ENCODE measurements around the gene KIF18B.

Gene KIF18B

DNA sequence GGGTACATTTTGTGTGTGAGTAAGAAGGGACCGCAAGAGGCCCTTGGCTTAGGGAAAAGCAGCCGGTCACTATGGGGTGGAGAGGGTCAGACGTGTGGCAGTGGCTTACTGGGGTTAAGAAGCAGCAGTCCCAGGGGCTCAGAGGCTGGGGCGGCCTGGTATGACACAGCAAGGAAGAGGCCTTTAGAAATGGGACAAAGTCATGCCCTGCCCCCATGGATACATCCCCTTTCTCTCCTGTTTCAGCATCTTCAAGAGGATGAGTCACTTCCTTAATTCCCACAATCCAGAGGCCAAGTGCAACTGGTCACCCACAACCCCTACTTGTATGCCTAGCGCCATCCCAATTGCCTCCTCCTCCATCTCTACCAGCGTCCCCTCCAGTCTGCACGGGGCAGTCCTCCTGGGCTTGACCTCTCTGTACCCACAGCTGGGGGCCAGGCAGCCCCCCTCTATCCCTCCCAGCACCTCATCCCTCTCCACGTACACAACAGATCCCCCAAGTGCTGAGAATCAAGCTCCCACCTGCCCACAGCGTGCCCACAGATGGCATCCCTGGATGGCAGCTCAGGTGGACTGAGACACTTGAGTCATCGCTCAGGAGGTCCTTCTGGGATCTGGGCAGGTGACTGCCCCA is 41.4 kb downstream of the KIF18B start:
- no peak for DNase-seq (ENCODE audit: low read depth, low spot score)

DNA sequence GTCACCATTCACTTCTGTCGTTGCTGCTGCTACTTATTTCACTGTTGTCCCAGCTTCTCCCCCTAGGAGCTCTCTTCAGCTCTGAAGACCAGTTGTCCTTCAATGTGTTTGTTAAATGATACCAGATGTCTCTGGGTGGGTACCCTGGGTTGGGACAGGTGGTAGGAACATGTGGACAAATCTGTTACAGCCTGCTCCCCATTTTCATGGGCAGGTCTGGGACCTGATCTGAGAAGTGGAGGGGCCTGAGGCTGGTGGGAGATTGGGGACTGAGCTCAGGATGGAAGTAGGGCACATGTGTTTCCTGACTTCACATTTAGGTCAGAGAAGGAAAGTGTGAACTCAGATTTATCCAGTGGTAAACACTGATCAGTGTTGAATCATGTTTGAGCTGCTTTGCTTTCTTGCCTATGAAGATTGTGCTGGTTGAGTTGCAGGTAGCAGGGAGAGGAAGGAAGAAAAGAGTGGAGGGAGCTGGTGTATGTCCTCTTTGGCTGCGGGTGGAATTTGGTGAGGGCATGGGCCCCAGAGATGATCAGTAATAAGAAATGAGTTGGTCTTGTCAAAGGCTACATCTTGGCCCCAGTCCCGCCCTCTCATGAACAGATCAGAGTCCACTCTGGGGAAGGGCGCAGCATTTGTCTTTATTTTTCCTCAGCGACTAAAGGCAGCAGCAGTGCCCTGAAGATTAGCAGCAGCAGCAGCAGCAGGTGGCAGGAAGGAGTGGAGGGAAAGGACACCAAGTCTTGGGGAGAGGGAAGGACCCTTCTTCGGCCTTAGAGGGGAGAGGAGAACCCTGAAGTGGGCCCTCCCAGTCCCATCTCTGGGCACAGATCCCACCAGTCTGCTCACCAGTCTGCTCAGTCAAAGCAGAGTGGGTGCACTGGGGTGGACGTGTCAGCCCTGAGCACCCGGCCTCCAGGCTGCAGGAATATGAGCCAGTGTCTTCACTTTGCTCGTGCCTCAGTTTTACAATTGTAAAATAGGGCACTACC is 42.3 kb downstream of the KIF18B start:
- no peak for DNase-seq (ENCODE audit: low read depth, low spot score)

DNA sequence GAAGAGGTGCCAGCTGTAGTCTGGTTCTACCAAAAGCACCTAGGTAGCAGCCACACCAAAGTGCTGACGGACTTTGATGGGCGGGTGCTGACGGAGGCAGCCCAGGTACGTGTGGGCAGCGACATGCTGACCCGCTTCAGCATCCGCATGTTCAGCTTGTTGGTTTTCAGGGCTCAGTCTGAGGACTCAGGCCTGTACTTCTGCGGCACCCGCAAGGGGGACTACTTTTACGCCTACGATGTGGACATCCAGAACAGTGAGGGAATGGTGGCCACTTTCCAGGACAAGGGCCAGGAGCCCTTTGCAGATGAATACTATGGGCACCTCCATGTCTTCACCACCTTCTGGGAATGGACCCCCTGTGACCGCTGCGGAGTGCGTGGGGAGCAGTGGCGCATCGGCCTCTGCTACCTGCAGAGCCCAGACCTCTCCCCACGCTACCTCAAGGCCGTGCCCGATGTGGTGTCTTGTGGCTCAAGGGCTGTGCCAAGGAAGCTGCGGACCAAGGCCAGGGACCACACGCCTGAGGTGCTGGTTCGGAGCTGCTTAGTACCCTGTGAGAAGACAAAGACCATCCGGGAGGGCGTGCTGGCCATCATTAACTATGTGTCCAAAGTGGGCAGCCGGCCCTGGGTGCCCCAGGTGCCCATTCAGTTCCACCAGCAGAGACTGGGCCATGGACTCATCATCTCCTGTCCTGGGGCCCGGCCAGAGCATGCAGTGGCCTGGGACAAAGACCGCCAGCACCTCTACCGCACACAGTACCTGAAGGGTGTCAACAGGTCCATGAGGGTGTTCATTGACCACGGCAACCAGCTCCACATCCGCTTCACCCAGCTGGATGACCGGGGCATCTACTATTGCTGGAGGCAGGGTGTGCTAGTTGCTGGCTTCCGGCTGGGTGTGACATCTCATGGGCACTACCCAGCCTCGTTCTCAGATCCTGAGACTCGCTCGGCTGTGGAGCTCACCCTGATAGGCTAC is 43.3 kb downstream of the KIF18B start:
- no peak for DNase-seq (ENCODE audit: low read depth, low spot score)

DNA sequence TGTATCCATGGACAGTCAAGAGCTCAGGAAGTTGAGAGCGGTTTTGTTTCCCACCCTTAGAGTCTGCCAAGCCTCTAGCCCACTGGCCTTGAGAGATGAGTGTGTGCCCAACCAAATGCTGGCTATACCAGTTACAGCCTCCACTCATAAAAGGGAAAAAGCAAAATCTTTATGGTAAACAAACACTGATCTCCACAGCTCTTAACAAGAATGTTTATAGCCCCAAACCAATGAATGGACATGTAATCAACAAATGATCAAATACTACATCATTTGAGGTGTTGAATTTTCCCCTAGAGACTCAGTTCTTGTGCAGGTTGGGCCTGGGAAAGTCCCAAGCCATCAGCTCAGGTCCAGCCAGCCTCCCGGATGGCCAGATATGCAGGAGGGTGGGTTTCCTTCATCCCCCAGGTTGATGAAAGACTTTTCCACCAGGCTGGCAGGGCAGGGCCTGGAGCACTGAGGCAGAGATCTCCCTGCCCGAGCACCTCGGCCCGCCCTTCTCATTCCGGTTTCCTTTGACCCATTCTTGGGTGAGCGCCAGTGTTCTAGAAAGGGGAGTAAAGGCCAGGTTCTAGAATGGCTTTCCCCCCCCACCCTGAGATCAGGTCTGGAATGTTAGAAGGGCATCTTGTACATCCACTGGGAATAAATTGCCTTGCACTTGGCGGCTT is 44.4 kb downstream of the KIF18B start:
- no peak for DNase-seq (ENCODE audit: low read depth, low spot score)

DNA sequence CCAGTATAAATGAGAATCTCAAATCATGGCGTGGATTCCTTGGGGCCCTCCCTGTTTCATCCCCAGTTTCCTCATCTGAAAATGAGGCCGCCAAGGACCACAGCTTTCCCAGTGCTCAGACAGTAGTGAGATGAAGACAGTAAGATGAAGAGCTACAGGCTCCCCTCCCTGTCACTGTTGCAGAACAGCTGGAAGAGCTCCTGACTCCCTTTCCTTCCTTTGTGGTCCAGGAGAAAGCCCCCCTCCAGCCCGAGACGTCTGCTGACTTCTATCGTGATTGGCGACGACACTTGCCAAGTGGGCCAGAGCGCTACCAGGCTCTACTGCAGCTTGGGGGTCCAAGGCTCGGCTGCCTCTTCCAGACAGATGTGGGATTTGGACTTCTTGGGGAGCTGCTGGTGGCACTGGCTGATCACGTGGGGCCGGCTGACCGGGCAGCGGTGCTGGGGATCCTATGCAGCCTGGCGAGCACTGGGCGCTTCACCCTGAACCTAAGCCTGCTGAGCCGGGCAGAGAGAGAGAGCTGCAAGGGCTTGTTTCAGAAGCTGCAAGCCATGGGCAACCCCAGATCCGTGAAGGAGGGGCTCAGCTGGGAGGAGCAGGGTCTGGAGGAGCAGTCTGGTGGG is 45.3 kb downstream of the KIF18B start:
- no peak for DNase-seq (ENCODE audit: low read depth, low spot score)

DNA sequence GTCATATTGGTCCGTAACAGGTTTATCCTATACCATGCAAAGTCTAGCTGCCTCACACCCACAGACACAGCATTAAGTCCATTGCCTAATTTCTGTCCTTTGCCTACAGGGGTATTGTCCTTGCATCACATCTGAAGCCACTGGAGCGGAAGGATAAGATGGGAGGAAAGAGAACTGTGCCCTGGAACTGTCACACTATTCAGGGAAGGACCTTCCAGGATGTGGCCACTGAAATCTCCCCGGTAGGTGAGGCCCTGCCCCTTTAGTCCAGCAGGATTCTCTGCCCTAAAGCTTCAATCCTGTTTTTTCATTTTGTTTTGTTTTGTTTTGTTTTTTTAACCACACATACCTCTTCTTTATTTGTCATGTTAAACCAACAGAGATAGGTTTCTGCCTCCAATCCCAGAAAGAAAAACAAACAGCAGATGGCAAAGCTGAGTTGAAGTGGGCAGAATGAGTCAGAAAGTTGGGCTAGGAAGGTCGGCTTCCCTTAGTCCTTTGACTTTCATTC is 46.1 kb downstream of the KIF18B start:
- DNase-seq (ENCODE audit: low read depth, low spot score) = no peak

DNA sequence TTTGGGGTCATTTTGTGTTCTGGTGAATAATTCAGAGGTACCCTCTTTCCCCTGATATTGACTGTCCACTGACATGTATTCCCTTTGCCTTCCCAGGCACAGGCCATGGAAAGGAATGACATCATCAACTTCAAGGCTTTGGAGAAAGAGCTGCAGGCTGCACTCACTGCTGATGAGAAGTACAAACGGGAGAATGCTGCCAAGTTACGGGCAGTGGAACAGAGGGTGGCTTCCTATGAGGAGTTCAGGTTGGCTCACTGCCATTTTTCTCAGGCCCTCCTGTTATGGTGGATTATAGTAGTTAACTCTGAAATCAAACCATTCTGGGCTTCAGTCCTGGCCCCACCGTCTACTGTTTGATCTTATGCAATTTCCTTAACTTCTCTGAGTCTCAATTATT is 46.7 kb downstream of the KIF18B start:
- DNase-seq (ENCODE audit: low read depth, low spot score) = no peak

DNA sequence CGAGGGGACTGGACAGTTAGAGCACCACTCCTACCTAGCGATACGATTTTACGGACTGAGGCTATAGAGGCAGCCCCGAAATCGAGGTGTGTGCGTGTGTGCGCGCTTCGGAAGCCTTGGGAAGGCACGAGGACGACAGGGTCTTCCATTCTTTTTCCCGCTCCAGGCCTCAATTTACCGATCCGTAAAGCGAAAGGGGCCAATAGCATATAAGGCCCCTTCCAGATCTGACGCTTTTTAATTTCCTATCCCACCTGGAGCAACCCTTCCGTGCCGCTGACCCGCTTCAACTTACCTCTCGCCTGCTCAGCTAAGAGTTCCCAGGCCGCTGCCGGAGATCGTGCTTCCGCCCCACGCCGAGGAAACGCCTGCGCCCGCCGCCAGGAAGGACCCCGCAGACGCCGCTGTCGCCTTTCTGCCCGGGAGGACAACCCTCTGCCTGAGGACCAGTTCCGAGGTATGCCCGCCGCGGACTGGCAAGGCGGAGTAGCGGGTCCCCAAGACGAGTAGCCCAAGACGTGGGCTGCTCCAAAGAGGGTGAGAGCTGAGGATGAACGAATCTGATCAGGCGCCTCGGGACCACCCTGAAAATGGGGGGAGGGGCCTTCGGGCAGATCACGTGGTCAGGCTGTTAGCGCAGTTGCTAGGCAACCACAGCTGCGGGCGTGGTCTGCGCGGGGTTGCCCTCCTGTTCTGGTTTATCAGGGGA is 48.3 kb downstream of the KIF18B start, which contains the start of gene EFTUD2:
EFTUD2 (minus strand) TSS at position 372 of the 709 bp plus-strand sequence. CDS start 4,924 bp downstream, outside the sequence.
- peak; percentile 84 for DNase-seq (ENCODE audit: low read depth, low spot score)

DNA sequence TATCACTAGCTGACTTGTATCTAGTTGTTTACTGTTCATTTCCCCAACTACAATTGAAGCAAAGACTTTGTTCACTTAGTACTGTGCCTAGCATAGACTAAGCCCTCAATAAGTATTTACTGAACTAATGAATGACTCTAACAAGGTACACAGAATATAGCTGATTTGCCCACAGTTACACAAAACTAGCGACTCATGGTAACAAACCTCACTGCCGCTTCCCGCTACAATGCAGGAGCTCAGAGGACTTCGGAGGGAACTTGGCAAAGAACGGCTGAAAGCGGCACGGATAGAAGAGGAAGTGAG is 48.9 kb downstream of the KIF18B start:
- DNase-seq (ENCODE audit: low read depth, low spot score) = no peak

DNA sequence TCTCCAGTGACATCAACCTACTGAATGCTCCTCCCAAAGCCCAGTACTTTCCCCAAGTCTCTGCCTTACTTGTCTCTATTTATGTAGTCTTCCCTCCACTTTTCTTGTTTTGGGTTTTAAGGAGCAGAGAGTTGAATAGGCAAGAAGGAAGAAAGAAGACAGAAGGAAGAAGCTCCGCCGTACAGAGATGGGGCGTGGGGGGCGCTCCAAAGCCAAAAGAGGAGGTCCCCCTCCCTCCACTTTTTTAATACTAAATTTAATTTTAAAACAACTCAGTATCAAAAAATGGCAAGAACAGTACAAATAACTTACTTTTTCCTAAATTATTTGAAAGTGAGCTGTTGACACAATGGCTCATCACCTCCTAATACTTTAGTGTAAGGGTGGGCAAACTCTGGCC is 52.9 kb downstream of the KIF18B start:
- DNase-seq (ENCODE audit: low read depth, low spot score) = no peak

DNA sequence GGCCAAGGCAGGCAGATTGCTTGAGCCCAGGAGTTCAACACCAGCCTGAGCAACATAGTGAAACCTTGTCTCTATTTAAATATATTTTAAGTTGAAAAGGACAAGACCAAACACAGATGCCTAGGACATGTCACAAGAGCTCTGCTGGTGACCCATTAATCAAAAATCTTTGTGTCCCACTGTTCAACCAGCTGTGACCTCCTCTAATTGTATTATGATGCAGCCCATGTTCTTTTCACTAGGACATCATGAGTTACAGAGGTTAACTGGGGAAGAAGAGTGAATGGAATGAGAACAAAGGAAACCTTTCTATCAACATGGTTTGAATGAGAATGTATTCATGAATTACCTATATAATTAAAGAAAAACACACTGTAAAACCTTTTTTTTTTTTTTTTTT is 55.3 kb downstream of the KIF18B start:
- DNase-seq (ENCODE audit: low read depth, low spot score) = no peak

DNA sequence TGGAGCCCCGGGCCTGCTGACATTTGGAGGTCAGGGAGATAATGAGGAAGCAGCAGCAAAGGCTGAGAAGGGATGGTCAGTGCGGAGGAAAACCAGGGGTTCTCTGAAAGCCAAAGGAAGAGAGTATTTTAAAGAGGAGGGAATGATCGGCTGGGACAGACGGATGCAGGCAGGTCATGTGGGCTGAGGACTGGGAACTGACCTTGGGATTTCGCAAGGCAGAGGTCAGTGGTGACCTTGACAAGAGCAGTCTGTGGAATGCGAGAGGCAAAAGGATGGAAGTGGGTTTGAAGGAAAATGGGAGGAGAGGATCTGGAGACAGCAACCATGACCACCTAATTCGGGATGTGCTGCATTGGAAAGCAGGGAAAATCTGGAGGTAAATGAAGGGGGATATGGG is 58.6 kb downstream of the KIF18B start:
- DNase-seq (ENCODE audit: low read depth, low spot score) = no peak

DNA sequence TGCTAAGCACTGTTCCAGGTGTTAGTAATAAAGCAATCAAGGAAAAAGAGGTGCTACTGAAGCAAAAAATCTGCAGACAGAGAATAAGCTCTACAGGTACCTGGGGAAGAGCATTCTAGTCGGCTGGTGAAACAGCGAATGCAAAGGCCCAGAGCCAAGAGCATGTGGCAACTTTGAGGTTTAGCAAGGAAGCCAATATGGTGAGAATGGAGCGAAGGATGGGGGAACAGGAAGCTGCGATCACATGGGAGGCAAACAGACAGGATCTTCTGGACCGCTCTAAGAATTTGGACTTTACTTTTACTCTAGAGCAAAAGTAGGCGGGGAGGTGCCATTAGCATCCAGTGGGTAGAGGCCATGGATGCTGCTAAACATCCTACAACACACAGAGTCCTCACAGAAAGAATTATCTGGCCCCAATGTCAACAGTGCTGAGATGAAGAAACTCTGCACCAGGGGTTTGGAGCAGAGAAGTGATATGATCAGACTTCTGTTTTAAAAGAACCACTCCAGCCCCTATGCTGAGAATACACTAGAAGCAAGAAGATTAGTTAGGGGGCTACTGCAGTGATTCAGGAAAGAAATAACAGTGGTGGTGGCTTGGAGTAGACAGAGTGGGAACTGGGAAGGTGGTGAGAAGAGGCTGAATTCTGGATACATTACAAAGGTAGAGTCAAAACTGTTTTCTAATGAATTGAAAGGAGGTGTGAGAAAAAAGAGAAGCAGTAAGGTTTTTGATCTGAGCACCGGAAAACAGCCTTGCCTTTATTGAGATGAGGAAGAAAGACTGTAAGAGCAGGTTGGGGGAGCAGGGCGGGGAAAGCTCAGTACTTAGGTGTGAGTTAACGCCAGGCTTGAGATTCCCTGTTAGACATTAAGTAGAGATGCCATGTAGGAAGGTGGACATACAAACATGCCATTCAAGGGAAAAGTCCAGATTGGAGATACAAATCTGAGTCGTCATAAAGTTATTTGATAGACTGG is 59.3 kb downstream of the KIF18B start:
- DNase-seq (ENCODE audit: low read depth, low spot score) = no peak

DNA sequence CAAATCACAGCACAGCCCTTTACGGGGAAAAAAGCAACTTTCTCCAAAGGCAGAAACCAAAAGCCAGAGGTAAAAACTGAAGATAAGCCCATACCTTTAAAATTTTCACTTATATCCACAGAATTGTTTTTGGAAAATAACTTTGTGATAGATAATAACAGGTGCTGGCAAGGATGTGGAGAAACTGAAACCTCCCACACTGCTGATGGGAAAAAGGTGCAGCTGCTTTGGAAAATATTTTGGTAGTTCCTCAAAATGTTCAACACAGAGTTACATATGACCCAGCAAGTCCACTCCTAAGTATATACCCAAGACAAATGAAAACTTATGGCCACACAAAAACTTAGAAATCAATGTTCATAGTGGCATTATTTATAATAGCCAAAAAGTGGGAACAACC is 60.6 kb downstream of the KIF18B start:
- DNase-seq (ENCODE audit: low read depth, low spot score) = no peak

DNA sequence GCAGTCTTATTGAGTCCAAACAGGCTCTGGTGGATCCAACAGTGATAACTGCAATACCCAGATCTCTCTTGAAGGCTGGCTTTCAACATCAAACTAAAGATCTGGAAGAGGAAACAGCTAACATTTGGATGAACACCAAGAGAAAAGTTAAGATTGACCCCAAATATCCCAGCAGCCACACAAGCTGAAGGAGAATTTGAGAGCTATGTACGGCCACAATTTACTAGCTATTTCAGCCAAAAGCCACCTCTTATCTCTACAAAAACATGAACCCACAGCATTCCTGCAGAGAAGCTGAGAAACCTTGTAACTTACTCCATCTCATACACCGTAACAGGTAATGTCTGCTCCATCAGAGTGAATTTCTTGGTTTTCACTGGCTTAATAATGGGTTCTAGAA is 62.6 kb downstream of the KIF18B start:
- no peak for DNase-seq (ENCODE audit: low read depth, low spot score)

DNA sequence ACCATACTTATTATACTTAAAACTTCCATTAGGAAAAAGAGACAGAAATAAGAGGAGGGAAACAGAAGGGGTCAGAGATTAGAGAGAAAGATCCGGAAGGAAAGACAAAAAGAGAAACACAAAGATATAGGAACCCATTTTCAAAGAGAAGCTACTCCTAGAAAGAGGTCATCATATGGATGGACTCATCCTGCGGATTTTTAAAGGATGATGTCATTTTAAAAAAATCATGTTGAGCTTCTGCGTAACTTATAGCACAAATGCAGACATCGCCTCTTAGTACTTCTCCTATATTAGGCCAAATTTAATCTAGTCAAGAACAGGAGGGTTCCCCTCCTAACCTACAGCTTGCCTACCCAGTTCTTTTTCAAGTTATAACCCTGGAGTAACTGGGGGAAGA is 66.4 kb downstream of the KIF18B start:
- DNase-seq (ENCODE audit: low read depth, low spot score) = no peak

DNA sequence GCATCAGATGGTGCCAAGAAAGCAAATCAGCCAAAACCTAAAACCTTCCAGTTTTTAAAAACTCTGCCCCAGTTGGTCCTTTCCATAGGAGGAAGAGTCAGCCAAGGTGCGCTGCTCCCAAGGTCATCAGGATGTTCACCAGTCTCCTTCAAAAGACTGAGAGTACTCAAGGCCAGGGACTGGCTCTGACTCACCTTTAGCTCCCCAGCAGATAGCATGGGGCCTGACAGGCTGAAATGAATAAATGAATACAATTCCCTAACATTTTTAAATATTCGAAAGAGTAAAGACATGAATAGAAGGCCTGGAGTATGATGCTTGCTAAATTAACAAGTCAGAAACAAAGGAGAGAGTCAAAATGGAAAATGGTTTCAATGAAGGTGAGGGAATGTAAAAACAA is 67.5 kb downstream of the KIF18B start:
- DNase-seq (ENCODE audit: low read depth, low spot score) = no peak

DNA sequence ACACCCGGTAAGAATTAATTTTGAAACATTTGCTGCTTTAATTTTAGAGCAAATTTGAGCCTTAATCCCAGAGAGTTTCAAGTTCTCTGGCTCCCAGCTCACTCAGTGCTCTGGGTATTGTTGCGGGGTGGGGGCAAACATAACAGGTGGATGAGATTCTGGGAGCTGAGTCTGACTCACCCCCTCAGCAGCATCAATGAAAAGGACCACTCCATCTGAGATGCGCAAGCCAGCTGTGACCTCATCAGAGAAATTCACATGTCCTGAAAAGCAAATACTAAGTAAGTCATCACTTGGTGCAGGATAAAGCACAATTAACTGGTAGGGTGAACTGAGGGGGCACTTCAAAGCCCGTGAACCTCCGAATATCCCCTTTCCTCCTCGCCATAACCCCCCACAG is 68.2 kb downstream of the KIF18B start:
- no peak for DNase-seq (ENCODE audit: low read depth, low spot score)
